Ectodermal cell (in vitro differentiated cells): ENCODE data around the gene ACTL6B.

Experiments
- H3K27ac ChIP-seq: 2 replicates; pipeline ENCODE4 v1.7.0; 2013; ENCODE audit warnings: mild to moderate bottlenecking, low read depth, low read length; ENCODE audit not compliant: insufficient read depth, poor library complexity, severe bottlenecking
- H3K27me3 ChIP-seq: 2 replicates; pipeline ENCODE4 v1.7.0; 2013; ENCODE audit warnings: mild to moderate bottlenecking, low read length; ENCODE audit not compliant: insufficient read depth, control insufficient read depth, poor library complexity, severe bottlenecking
- H3K36me3 ChIP-seq: one replicate; pipeline ENCODE4 v1.7.0; 2013; ENCODE audit warnings: low read length; ENCODE audit not compliant: control insufficient read depth, insufficient read depth
- H3K4me1 ChIP-seq: one replicate; pipeline ENCODE4 v1.7.0; 2013; ENCODE audit warnings: low read length; ENCODE audit not compliant: control insufficient read depth, insufficient read depth
- H3K4me3 ChIP-seq: 2 replicates; pipeline ENCODE4 v1.7.0; 2013; ENCODE audit warnings: low read depth, low read length, control low read depth; ENCODE audit not compliant: insufficient read depth
- H3K9me3 ChIP-seq: 2 replicates; pipeline ENCODE4 v1.7.0; 2013; ENCODE audit warnings: mild to moderate bottlenecking, low read length, moderate library complexity; ENCODE audit not compliant: control insufficient read depth
- WGBS, 2 experiments: methylation state at CpG; one replicate each; pipeline ENCODE4 v1.1.7; 2013; ENCODE audit warnings: missing lambda C conversion rate in 2 of 2; 5-methylcytosine and 5-hydroxymethylcytosine counted together

The ACTL6B gene

DNA sequence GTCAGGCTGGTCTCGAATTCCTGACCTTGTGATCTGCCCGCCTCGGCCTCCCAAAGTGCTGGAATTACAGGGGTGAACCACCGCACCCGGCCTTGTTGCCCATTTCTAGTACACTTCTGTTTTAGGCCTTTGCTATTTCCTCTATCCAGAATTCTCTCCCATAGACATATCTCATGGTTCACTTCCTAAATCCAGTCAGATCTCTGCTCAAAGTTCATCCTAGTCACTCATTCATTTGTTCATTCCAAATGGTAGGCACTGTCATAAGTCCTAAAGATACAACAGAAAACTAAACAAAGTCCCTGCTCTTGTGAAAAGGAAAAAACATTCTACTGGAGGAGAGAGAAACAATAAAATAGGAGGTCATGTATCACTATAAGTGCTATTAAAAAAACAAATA lies 46.3 kb downstream of the ACTL6B start:
- H3K4me3 ChIP-seq: no peak overlapping the region
- H3K9me3 ChIP-seq: no peaks in the 10 kb centered on the region
- H3K27ac ChIP-seq: no peak overlapping the region
- WGBS, 2 experiments: 92 to 95% methylated on average over 5 of the region's 5 CpGs
- H3K27me3 ChIP-seq: peaks cover 18% of the 10 kb centered on the region
- no peaks in the 10 kb centered on the region for H3K36me3 ChIP-seq
- H3K4me1 ChIP-seq: peaks cover 6% of the 10 kb centered on the region

- Histone ChIP-seq H3K27ac (no peak overlapping the region), H3K36me3 (no peaks in the 10 kb centered on the region)
- WGBS, 2 experiments: 91 to 96% methylated on average over 8 of the region's 8 CpGs
Observed at GRCh38 chr7:100607111-100607510, 49.1 kb downstream of the ACTL6B start.

GRCh38 chr7:100606313-100606712 lies 49.9 kb downstream of the ACTL6B start:
- peaks cover 34% of the 10 kb centered on the region for H3K4me1 ChIP-seq
- peaks cover 26% of the 10 kb centered on the region for H3K27me3 ChIP-seq
- H3K4me3 ChIP-seq: no peak overlapping the region
- 88% methylated on average over 12 of the region's 12 CpGs for WGBS, 2 experiments
- no peaks in the 10 kb centered on the region for H3K36me3 ChIP-seq
- H3K27ac ChIP-seq: no peak overlapping the region
- no peaks in the 10 kb centered on the region for H3K9me3 ChIP-seq

More at GRCh38 chr7:100607111-100607510, 49.1 kb downstream of the ACTL6B start:
- Histone ChIP-seq H3K27me3 (peaks cover 26% of the 10 kb centered on the region), H3K4me1 (peaks cover 26% of the 10 kb centered on the region), H3K9me3 (no peaks in the 10 kb centered on the region), H3K4me3 (no peak overlapping the region)

DNA sequence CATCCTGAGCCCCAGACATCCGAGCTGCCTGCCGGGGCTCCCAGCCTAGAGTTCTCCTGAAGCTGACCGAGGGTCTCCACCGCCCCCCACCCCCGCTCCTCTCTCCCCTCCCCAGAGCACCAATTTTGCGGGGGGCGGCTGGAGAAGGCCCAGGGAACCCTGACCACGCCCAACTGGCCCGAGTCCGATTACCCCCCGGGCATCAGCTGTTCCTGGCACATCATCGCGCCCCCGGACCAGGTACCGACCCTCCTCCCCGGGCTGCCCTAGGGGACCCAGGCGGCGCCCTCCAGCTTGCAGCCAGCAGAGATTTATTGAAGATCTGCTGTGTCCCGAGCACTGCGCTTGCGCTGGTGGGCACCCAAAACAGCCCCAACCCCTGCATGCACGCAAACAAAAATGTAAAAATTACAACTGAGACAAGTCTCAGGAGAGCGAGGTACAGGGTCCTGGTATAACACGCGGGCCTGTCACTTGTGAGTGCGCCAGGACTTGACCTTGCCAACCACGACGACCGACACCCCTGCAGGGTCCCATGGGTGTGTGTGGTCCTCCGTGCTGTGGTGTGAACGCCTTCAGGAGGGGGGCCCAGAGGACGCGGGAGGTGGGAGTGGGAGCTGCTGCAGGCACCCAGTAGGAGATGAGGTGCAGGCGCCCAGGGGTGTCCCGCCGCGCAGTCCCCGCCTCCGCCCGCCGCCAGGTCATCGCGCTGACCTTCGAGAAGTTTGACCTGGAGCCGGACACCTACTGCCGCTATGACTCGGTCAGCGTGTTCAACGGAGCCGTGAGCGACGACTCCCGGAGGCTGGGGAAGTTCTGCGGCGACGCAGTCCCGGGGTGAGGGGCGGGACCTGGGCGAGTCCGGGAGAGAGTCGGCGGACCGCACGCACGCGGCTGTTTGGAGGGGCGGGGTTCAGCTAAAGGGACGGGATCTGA lies 51.0 kb downstream of the ACTL6B start:
- no peaks in the 10 kb centered on the region for H3K36me3 ChIP-seq
- peaks cover 26% of the 10 kb centered on the region for H3K27me3 ChIP-seq
- WGBS, 2 experiments: 2% methylated on average over 68 of the region's 68 CpGs
- H3K27ac ChIP-seq: no peak overlapping the region
- no peaks in the 10 kb centered on the region for H3K9me3 ChIP-seq
- peak overlapping the region; percentile 59 for H3K4me3 ChIP-seq
- peaks cover 43% of the 10 kb centered on the region for H3K4me1 ChIP-seq

GRCh38 chr7:100604028-100604975 lies 51.9 kb downstream of the ACTL6B start:
- H3K27me3 ChIP-seq: peaks cover 26% of the 10 kb centered on the region
- H3K4me3 ChIP-seq: peak overlapping the region; percentile 59
- H3K9me3 ChIP-seq: no peaks in the 10 kb centered on the region
- H3K4me1 ChIP-seq: peaks cover 47% of the 10 kb centered on the region
- H3K27ac ChIP-seq: peak overlapping the region; percentile 79
- WGBS, 2 experiments: 1% methylated on average over 62 to 64 of the region's 70 CpGs
- no peaks in the 10 kb centered on the region for H3K36me3 ChIP-seq

- Histone ChIP-seq H3K4me3 (peak overlapping the region; percentile 59), H3K36me3 (no peaks in the 10 kb centered on the region), H3K4me1 (peaks cover 47% of the 10 kb centered on the region), H3K9me3 (no peaks in the 10 kb centered on the region), H3K27me3 (peaks cover 26% of the 10 kb centered on the region), H3K27ac (peak overlapping the region; percentile 79)
- 5 to 8% methylated on average over 10 of the region's 10 CpGs for WGBS, 2 experiments
Observed at GRCh38 chr7:100603726-100604027, 52.6 kb downstream of the ACTL6B start.

GRCh38 chr7:100602889-100603725 lies 53.1 kb downstream of the ACTL6B start:
- WGBS, 2 experiments: 12 to 22% methylated on average over 16 to 21 of the region's 21 CpGs
- peak overlapping the region; percentile 79 for H3K27ac ChIP-seq
- peak overlapping the region; percentile 59 for H3K4me3 ChIP-seq

DNA sequence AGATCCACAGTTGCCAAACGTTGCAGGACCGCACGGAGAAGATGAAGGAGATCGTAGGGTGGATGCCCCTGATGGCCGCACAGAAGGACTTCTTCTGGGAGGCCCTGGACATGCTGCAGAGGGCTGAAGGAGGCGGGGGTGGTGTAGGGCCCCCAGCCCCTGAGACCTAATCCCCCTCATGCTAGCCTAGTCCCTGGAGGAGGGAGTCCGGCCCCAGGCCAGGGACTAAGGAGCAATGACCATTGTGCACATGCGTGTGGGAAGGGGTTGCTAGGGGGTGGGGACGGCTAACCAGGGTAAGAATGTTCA lies 55.6 kb downstream of the ACTL6B start:
- H3K27me3 ChIP-seq: peaks cover 16% of the 10 kb centered on the region
- H3K4me1 ChIP-seq: peaks cover 47% of the 10 kb centered on the region
- no peak overlapping the region for H3K27ac ChIP-seq
- H3K9me3 ChIP-seq: no peaks in the 10 kb centered on the region
- no peaks in the 10 kb centered on the region for H3K36me3 ChIP-seq
- no peak overlapping the region for H3K4me3 ChIP-seq
- WGBS, 2 experiments: 84 to 86% methylated on average over 9 of the region's 9 CpGs

More at GRCh38 chr7:100602889-100603725, 53.1 kb downstream of the ACTL6B start:
- H3K36me3 ChIP-seq: no peaks in the 10 kb centered on the region
- H3K9me3 ChIP-seq: no peaks in the 10 kb centered on the region
- peaks cover 47% of the 10 kb centered on the region for H3K4me1 ChIP-seq
- peaks cover 26% of the 10 kb centered on the region for H3K27me3 ChIP-seq

GRCh38 chr7:100599911-100600729 lies 56.1 kb downstream of the ACTL6B start:
- peaks cover 10% of the 10 kb centered on the region for H3K27me3 ChIP-seq
- WGBS, 2 experiments: 79 to 85% methylated on average over 18 of the region's 18 CpGs
- no peaks in the 10 kb centered on the region for H3K9me3 ChIP-seq

More at GRCh38 chr7:100599911-100600729, 56.1 kb downstream of the ACTL6B start:
- no peak overlapping the region for H3K27ac ChIP-seq
- peaks cover 42% of the 10 kb centered on the region for H3K4me1 ChIP-seq
- no peaks in the 10 kb centered on the region for H3K36me3 ChIP-seq
- H3K4me3 ChIP-seq: no peak overlapping the region
